Adrenal gland (tissue), 12 donors: ENCODE results near the gene BCAS3. TPM values are rescaled to one million over a fixed set of nuclear protein-coding genes. Genes with fewer than 3 reads are reported as not detected.
"Not testable (repeated sequence)": the region's sequence is repeated elsewhere in the genome, so short reads cannot be mapped to it uniquely, and the experiment has no call there.

Source experiments
- DNase-seq, 7 donors: peaks; one replicate each; pipeline ENCODE4 v3.0.0-alpha.2; 2019 to 2020
- H3K27ac ChIP-seq, 5 donors: fragments of 200-600 bp; sonication (generic) in 4 of 5; 1 replicate in 3 of 5; 2 replicates in 2 of 5; pipeline versions ENCODE4 v1.5.1 to v1.8.0; 2016 to 2020; ENCODE audit warnings: mild to moderate bottlenecking in 1 of 5
- H3K27me3 ChIP-seq: fragments of 200-600 bp; 2 replicates; pipeline ENCODE4 v1.8.0; 2021
- H3K36me3 ChIP-seq, 2 donors: fragments of 200-600 bp; replicated peaks in 1 of 2; 1 replicate in 1 of 2; 2 replicates in 1 of 2; pipeline versions ENCODE4 v1.5.1 to v1.8.0; 2018 to 2022
- H3K4me1 ChIP-seq, 2 donors: fragments of 200-600 bp; replicated peaks in 1 of 2; 1 replicate in 1 of 2; 2 replicates in 1 of 2; pipeline versions ENCODE4 v1.5.1 to v1.8.0; 2018 to 2021
- H3K4me3 ChIP-seq, 4 donors: fragments of 200-600 bp; sonication (generic) in 3 of 4; one replicate each; pipeline ENCODE4 v1.5.1; 2016 to 2018
- H3K9me3 ChIP-seq, 3 donors: fragments of 200-600 bp; sonication (generic) in 1 of 3; replicated peaks in 1 of 3; 1 replicate in 2 of 3; 2 replicates in 1 of 3; pipeline versions ENCODE4 v1.5.1 to v1.8.0; 2016 to 2021
- POLR2A ChIP-seq, 2 donors: fragments of 450-650 bp; IDR thresholded peaks; one replicate each; pipeline ENCODE4 v1.6.1; 2017; ENCODE audit warnings: antibody characterized with exemption in 2 of 2, mild to moderate bottlenecking in 2 of 2, moderate library complexity in 1 of 2
- WGBS, 4 donors: extraction: QIAGEN DNeasy Blood & Tissue Kit in 2 of 4; methylation state at CpG; one replicate each; pipeline versions ENCODE4 v1.1.5 to v1.1.7; 2013 to 2017; 5-methylcytosine and 5-hydroxymethylcytosine counted together
- intact Hi-C, 2 donors: fragments of 100-400 bp; cut with DNase I; formaldehyde crosslinking; loops; one replicate each; pipeline versions ENCODE4 v1.14.1 to v1.15.0; 2022 to 2023
- polyA plus RNA-seq, 3 donors: library from polyadenylated mRNA; stranded (reverse); fragments of 200-250 nt in 2 of 3; fragments of 350-450 nt in 1 of 3; fragmentation: Illumina TruSeq in 1 of 3; extraction: RNeasy Lipid Tissue Mini Kit (QIAGEN cat#74804) in 1 of 3; gene quantifications; one replicate each; pipeline ENCODE4 v1.2.3, GENCODE V29; 2013 to 2014
- total RNA-seq, 9 donors: library from RNA; depleted of rRNA in 4 of 9; stranded (reverse); fragments of >200 nt in 4 of 9; fragments of 120-200 nt in 1 of 9; fragmentation: NEBNext Ultra II Directional in 1 of 9; extraction: Animal tissue kit (Norgen Biotek cat#: 25700) in 1 of 9; gene quantifications; one replicate each; pipeline versions ENCODE4 v1.1.0 to v1.2.4, GENCODE V29; 2013 to 2023
- TF ChIP-seq, protein P1 (sequence below), 6 experiments: fragments of 450-650 bp in 4 of 6; fragments of 200-600 bp in 2 of 6; sonication (generic) in 1 of 6; IDR thresholded peaks; 1 replicate in 5 of 6; 2 replicates in 1 of 6; pipeline versions ENCODE4 v1.5.1 to v1.8.0; 2016 to 2021; ENCODE audit warnings: antibody characterized with exemption in 6 of 6, mild to moderate bottlenecking in 2 of 6, moderate library complexity in 1 of 6
- donor health status: healthy with polysubstance abuse.
- donor health status: Bipolar disorder and iron deficiency.
- donor health status: DM: yes; HTN: yes; CAD: no.
- donor health status: DM: no; HTN: no; CAD: no.
- donor health status: DM: no; HTN: no; CAD: no.
- donor health status: DM: yes; HTN: yes; CAD: no.

Gene BCAS3
- total and polyA plus RNA-seq, 12 donors: 9.4 to 105 (median 29.0) TPM

DNA sequence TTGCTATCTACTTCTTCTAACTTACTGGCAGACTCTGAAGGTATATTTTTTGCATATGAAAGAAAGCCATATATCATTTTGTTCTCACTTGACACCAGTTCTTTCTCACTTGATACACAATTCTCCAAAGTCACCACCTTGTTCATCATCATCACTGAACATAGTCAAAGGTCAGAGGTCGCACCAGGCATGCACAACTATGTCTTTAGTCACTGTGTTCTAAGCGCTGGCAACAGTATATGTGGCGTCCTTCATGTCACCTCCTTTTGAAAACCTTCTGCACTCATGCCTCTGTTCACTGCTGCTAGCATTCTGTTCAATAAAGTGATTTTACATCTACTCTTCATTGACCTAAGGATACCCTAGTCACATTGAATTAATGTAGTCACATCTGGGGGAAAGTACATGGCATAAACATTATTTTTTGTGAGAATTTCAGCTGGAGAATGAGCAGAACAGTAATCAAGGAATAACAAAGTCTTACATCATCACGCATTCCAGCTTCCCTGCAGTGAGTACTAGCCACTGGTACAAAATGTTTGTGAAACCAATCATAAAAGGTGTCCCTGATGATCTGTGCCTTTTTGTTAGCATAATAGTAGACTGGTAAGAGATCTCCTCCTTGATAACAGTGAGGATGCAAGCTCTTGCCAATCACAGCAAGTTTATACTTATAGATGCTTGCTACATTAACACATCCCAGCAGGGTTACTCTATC, 754.1 kb downstream of the BCAS3 start:
- Histone ChIP-seq H3K4me1 (no peaks in the 10 kb centered on the region), H3K27me3 (no peaks in the 10 kb centered on the region), H3K4me3 (no peak overlapping the region), H3K9me3 (peaks cover 0 to 5% (median 0%) of the 10 kb centered on the region in 3 donors), H3K36me3 (no peaks in the 10 kb centered on the region), H3K27ac (no peak overlapping the region)
- intact Hi-C loops: no loop called here
- 78 to 93% (median 81%) methylated on average over 4 of the region's 4 CpGs for WGBS, 4 donors
- TF ChIP-seq POLR2A (IDR thresholded peaks at IDR 0.05): no peak
- TF ChIP-seq, protein P1, sequence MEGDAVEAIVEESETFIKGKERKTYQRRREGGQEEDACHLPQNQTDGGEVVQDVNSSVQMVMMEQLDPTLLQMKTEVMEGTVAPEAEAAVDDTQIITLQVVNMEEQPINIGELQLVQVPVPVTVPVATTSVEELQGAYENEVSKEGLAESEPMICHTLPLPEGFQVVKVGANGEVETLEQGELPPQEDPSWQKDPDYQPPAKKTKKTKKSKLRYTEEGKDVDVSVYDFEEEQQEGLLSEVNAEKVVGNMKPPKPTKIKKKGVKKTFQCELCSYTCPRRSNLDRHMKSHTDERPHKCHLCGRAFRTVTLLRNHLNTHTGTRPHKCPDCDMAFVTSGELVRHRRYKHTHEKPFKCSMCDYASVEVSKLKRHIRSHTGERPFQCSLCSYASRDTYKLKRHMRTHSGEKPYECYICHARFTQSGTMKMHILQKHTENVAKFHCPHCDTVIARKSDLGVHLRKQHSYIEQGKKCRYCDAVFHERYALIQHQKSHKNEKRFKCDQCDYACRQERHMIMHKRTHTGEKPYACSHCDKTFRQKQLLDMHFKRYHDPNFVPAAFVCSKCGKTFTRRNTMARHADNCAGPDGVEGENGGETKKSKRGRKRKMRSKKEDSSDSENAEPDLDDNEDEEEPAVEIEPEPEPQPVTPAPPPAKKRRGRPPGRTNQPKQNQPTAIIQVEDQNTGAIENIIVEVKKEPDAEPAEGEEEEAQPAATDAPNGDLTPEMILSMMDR (IDR thresholded peaks at IDR 0.05): no peak
- DNase-seq: no peak

DNA sequence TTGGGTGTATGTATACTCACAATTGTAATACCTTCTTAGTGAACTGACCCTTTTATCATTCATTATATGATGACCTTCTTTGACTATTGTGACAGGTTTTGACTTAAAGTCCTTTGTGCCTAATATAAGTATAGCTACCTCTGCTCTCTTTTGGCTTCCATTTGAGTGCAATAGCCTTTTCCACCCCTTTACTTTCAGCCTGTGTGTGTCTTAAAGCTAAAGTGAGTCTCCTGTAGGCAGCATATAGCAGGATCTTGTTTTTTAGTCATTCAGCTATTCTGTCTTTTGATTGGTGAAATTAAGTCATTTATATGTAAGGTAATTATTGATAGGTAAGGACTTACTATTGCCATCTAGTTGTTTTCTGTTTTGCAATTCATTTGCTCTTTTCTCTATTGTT, 758.6 kb downstream of the BCAS3 start:
- H3K27ac ChIP-seq: no peak overlapping the region
- intact Hi-C loops: no loop called here
- no peaks in the 10 kb centered on the region for H3K36me3 ChIP-seq
- no peak for DNase-seq
- TF ChIP-seq, protein P1 (IDR thresholded peaks at IDR 0.05): no peak
- no peak for TF ChIP-seq POLR2A (IDR thresholded peaks at IDR 0.05)
- H3K27me3 ChIP-seq: peaks cover 3% of the 10 kb centered on the region
- H3K4me1 ChIP-seq: no peaks in the 10 kb centered on the region
- no peak overlapping the region for H3K4me3 ChIP-seq
- H3K9me3 ChIP-seq: peaks cover 0 to 5% (median 0%) of the 10 kb centered on the region in 3 donors

DNA sequence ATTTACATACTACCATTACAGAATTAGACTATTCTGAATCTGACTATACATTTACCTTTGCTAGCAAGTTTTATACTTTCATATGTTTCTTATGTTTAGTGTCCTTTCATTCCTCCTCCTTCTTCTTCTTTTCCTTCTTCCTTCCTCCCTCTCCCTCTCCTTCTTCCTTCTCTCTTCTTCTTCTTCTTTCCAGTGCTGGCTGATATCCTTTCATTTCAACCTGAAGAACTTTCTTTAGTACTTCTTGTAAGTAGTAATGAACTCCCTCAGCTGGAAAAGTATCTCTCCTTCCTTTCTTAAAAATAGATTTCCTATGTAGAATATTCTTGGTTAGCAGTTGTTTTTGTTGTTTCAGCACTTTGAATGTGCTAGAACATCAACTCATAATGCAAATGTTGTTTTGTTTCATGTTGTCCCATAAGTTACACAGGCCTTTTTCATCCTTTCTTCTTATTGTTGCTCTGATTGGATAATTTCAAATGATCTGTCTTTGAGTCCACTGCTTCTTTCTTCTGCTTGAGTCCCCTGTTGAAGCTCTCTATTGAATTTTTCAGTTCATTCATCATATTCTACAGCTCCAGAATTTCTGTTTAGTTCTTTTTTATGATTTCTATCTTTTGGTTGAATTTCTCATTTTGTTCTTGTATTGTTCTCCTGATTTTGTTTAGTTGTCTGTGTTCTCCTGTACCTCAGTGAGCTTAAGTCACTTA, 759.5 kb downstream of the BCAS3 start:
- Histone ChIP-seq H3K36me3 (no peaks in the 10 kb centered on the region), H3K4me1 (no peaks in the 10 kb centered on the region), H3K27me3 (peaks cover 3% of the 10 kb centered on the region), H3K27ac (no peak overlapping the region), H3K9me3 (peaks cover 0 to 5% (median 0%) of the 10 kb centered on the region in 3 donors), H3K4me3 (no peak overlapping the region)
- no peak for TF ChIP-seq POLR2A (IDR thresholded peaks at IDR 0.05)
- TF ChIP-seq, protein P1 (IDR thresholded peaks at IDR 0.05): no peak
- DNase-seq: no peak
- intact Hi-C loops: no loop called here

DNA sequence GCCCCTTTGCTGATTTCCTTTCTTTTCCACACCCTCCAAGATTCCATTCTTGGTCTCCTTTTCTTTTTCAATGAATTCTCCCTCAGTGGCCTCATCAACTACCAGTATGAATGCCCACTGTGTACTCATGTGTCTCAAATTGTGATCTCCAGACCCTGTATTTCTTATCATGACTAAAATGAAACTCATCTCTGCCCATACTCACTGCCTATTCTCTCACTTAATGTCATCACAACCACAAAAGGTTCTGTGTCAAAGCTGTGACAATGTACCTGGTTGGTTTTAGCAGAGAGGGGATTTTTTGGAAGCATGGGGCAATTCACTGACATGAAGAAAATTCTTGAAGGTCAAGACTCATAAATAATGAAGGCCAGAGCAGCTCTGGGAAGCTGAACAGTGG, 763.0 kb downstream of the BCAS3 start:
- DNase-seq: no peak
- Histone ChIP-seq H3K27ac (no peak overlapping the region), H3K4me3 (no peak overlapping the region), H3K27me3 (peaks cover 3% of the 10 kb centered on the region), H3K9me3 (no peaks in the 10 kb centered on the region), H3K4me1 (no peaks in the 10 kb centered on the region), H3K36me3 (no peaks in the 10 kb centered on the region)
- intact Hi-C loops: no loop called here
- TF ChIP-seq POLR2A (IDR thresholded peaks at IDR 0.05): no peak
- TF ChIP-seq, protein P1 (IDR thresholded peaks at IDR 0.05): no peak

DNA sequence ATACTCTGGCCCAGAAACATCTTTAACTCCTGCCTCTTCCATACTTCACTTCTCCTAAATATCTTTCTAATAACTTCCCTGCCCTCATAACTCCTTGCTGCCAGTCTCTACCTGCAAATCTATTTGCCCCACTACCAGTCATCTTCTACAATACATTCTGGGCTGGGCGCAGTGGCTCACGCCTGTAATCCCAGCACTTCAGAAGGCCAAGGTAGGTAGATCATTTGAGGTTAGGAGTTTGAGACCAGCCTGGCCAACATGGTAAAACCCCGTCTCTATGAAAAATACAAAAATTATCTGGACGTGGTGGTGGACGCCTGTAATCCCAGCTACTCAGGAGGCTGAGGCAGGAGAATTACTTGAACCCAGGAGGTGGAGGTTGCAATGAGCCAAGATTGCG, 763.9 kb downstream of the BCAS3 start:
- H3K9me3 ChIP-seq, H3K27me3 ChIP-seq, intact Hi-C loops, H3K36me3 ChIP-seq, H3K4me1 ChIP-seq, H3K27ac ChIP-seq, H3K4me3 ChIP-seq: not testable (repeated sequence)
- DNase-seq: peak in 1 of 7 donors; percentile 5
- WGBS, 4 donors: 92 to 93% (median 93%) methylated on average over 6 of the region's 6 CpGs
